HEK293 (cell line): ENCODE measurements around the gene ADRB2.

Experiments
- KLF10 ChIP-seq: fragments of 450-650 bp; IDR thresholded peaks from 2 replicates; pipeline ENCODE4 v1.5.1; 2018; ENCODE audit warnings: missing biosample characterization, mild to moderate bottlenecking, missing genetic modification characterization
- SCRT1 ChIP-seq: fragments of 450-650 bp; formaldehyde crosslinking; IDR thresholded peaks from 2 replicates; pipeline ENCODE4 v1.5.1; 2016; ENCODE audit warnings: missing biosample characterization, missing genetic modification characterization, borderline replicate concordance
- ZNF121 ChIP-seq: fragments of 450-650 bp; formaldehyde crosslinking; IDR thresholded peaks from 2 replicates; pipeline ENCODE4 v1.5.1; 2016; ENCODE audit warnings: missing biosample characterization, missing genetic modification characterization
- ZNF274 ChIP-seq, 2 experiments: fragments of 200-500 bp in 1 of 2; fragments of 450-650 bp in 1 of 2; sonication (Bioruptor generic) in 1 of 2; formaldehyde crosslinking in 1 of 2; IDR thresholded peaks; 2 replicates each; pipeline versions ENCODE4 v1.5.1 to v1.6.1; 2014 to 2016; ENCODE audit warnings: borderline replicate concordance in 1 of 2, inconsistent platforms in 1 of 2, low read length in 1 of 2, missing biosample characterization in 1 of 2, missing genetic modification characterization in 1 of 2
- ZNF473 ChIP-seq: fragments of 450-650 bp; formaldehyde crosslinking; IDR thresholded peaks from 2 replicates; pipeline ENCODE4 v1.5.1; 2017; ENCODE audit warnings: missing biosample characterization, missing genetic modification characterization
- ZNF747 ChIP-seq: fragments of 450-650 bp; formaldehyde crosslinking; IDR thresholded peaks from 2 replicates; pipeline ENCODE4 v1.5.1; 2016; ENCODE audit warnings: missing biosample characterization, missing genetic modification characterization
- TF ChIP-seq, protein P1 (sequence below): fragments of 450-650 bp; formaldehyde crosslinking; IDR thresholded peaks from 2 replicates; pipeline ENCODE4; 2016; ENCODE audit warnings: missing biosample characterization, missing genetic modification characterization
- TF ChIP-seq, protein P2 (sequence below): fragments of 450-650 bp; formaldehyde crosslinking; IDR thresholded peaks from 2 replicates; pipeline ENCODE4 v1.5.1; 2016; ENCODE audit warnings: missing biosample characterization, missing genetic modification characterization
- TF ChIP-seq, protein P3 (sequence below): fragments of 450-650 bp; formaldehyde crosslinking; conservative IDR thresholded peaks from 2 replicates; pipeline ENCODE4 v1.5.1; 2016; ENCODE audit warnings: low read depth, missing biosample characterization, missing genetic modification characterization
- TF ChIP-seq, protein P4 (sequence below): fragments of 450-650 bp; formaldehyde crosslinking; IDR thresholded peaks from 2 replicates; pipeline ENCODE4 v1.5.1; 2016; ENCODE audit warnings: missing biosample characterization, missing genetic modification characterization

DNA sequence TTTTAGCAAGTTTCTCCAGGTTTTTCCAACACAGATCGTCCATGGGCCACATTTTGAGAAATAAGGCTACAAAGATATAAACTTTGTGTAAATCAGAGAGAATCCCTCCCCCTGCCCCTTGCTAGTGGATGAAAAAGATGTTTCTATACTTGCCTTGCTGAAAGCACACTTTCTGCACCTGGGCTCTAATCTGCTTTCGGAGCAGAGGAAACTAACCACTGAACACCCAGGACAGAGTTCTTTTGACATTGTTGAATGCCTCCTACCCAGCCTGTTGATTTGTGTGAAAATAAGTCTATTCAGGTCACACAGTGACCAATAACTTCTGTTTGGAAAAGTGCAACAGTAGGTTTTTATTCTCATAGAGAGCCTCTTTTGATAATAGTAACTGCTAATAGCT lies 7.5 kb downstream of the ADRB2 start:
- TF ChIP-seq, protein P1, sequence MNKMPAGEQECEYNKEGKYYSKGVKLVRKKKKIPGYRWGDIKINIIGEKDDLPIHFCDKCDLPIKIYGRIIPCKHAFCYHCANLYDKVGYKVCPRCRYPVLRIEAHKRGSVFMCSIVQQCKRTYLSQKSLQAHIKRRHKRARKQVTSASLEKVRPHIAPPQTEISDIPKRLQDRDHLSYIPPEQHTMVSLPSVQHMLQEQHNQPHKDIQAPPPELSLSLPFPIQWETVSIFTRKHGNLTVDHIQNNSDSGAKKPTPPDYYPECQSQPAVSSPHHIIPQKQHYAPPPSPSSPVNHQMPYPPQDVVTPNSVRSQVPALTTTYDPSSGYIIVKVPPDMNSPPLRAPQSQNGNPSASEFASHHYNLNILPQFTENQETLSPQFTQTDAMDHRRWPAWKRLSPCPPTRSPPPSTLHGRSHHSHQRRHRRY (tag by site-specific recombination): no peak
- TF ChIP-seq, protein P2, sequence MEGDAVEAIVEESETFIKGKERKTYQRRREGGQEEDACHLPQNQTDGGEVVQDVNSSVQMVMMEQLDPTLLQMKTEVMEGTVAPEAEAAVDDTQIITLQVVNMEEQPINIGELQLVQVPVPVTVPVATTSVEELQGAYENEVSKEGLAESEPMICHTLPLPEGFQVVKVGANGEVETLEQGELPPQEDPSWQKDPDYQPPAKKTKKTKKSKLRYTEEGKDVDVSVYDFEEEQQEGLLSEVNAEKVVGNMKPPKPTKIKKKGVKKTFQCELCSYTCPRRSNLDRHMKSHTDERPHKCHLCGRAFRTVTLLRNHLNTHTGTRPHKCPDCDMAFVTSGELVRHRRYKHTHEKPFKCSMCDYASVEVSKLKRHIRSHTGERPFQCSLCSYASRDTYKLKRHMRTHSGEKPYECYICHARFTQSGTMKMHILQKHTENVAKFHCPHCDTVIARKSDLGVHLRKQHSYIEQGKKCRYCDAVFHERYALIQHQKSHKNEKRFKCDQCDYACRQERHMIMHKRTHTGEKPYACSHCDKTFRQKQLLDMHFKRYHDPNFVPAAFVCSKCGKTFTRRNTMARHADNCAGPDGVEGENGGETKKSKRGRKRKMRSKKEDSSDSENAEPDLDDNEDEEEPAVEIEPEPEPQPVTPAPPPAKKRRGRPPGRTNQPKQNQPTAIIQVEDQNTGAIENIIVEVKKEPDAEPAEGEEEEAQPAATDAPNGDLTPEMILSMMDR: no peak
- TF ChIP-seq SCRT1 (tag by site-specific recombination): no peak
- TF ChIP-seq, protein P3, sequence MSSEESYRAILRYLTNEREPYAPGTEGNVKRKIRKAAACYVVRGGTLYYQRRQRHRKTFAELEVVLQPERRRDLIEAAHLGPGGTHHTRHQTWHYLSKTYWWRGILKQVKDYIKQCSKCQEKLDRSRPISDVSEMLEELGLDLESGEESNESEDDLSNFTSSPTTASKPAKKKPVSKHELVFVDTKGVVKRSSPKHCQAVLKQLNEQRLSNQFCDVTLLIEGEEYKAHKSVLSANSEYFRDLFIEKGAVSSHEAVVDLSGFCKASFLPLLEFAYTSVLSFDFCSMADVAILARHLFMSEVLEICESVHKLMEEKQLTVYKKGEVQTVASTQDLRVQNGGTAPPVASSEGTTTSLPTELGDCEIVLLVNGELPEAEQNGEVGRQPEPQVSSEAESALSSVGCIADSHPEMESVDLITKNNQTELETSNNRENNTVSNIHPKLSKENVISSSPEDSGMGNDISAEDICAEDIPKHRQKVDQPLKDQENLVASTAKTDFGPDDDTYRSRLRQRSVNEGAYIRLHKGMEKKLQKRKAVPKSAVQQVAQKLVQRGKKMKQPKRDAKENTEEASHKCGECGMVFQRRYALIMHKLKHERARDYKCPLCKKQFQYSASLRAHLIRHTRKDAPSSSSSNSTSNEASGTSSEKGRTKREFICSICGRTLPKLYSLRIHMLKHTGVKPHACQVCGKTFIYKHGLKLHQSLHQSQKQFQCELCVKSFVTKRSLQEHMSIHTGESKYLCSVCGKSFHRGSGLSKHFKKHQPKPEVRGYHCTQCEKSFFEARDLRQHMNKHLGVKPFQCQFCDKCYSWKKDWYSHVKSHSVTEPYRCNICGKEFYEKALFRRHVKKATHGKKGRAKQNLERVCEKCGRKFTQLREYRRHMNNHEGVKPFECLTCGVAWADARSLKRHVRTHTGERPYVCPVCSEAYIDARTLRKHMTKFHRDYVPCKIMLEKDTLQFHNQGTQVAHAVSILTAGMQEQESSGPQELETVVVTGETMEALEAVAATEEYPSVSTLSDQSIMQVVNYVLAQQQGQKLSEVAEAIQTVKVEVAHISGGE (tag by site-specific recombination): no peak
- TF ChIP-seq ZNF121: no peak
- no peak for TF ChIP-seq KLF10 (tag by site-specific recombination)
- TF ChIP-seq ZNF747 (tag by site-specific recombination): no peak
- TF ChIP-seq ZNF473: no peak
- TF ChIP-seq, protein P4, sequence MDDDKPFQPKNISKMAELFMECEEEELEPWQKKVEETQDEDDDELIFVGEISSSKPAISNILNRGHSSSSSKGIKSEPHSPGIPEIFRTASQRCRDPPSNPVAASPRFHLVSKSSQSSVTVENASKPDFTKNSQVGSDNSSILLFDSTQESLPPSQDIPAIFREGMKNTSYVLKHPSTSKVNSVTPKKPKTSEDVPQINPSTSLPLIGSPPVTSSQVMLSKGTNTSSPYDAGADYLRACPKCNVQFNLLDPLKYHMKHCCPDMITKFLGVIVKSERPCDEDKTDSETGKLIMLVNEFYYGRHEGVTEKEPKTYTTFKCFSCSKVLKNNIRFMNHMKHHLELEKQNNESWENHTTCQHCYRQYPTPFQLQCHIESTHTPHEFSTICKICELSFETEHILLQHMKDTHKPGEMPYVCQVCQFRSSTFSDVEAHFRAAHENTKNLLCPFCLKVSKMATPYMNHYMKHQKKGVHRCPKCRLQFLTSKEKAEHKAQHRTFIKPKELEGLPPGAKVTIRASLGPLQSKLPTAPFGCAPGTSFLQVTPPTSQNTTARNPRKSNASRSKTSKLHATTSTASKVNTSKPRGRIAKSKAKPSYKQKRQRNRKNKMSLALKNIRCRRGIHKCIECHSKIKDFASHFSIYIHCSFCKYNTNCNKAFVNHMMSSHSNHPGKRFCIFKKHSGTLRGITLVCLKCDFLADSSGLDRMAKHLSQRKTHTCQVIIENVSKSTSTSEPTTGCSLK (tag by site-specific recombination): no peak
- no peak for TF ChIP-seq ZNF274 (IDR thresholded peaks at IDR 0.05; ENCODE audit: low read length)
- no peak for TF ChIP-seq ZNF274 (tag by site-specific recombination; IDR thresholded peaks at IDR 0.05; ENCODE audit: borderline replicate concordance)
